OCI-M1 (cell line): ENCODE data around the gene DNTT.

Experiments used
- DNase-seq: peaks from one replicate; lab custom pipeline; 2025; lab: John Stamatoyannopoulos, UW

The DNTT gene

DNA sequence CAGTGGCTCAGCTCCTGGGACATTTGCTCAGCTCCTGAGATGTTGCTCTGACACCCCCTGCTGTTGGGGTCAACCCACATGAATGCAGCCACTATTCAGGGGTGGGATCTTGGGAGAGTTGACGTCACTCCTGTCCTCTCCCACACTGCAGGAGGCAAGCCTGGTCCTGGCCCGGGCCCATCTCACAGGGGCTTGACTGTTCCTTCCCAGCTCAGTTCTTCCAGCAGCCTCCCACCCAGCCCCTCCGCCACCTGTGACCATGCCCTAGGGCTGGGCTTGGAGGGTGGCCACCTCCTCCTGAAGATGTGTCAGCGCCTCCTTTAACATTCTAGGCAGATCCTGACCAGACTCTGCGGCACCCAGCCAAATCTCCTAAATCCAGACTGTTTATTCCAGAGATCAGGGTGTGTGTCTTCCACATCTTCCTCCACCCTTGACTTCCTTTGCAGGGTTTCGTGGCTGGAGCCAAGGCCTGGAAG lies 73.6 kb downstream of the DNTT start:
- DNase-seq = no peak

DNA sequence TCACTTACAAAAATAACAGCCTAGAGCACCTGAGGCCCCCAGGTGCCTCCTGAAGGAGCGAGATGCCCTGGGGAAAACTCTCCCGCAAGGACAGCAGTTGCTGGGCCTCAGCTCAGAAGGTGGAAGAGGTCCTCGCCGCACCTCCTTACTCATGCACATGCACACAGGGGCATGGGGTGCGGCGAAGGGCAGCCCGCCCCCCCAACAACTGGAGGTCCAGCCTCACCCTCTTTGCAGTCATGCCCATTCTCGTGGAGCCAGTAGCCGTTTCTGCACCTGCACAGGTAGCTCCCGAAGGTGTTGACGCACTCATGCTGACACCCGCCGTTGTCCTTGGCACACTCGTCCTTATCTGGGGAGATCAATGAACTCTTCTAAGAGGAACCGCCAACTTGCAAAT lies 74.5 kb downstream of the DNTT start:
- DNase-seq = no peak

DNA sequence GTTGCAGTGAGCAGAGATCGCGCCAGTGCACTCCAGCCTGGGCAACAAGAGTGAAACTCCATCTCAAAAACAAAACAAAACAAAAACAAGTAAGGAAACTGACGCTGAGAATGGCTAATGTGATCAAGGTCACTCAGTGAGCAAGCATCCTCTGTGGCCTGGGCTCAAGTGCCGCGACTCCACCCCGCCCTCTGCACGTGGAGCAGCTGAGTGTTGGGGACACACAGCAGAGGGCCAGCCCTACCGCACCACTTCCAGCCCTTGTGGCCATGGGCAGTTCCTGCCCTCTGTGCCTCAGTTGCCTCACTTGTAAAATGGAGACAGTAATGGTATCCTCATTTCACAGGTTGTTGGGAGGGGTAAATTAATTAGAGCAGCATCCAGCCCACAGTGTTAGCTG lies 75.5 kb downstream of the DNTT start:
- DNase-seq = no peak

DNA sequence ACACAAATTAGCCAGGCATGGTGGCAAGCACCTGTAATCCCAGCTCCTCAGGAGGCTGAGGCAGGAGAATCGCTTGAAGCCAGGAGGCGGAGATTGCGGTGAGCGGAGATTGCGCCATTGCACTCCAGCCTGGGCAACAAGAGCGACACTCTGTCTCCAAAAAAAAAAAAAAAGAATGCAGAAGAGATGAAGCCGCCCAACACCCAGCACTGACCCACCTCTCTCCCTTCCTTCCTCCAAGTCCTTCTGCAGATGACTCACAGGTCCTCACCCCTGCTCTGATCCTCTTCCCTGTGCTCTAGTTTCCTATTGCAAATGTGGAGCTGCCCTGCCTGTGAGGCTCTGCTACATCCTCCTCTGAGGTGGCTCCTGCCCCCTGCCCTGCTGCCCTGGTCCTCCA lies 76.6 kb downstream of the DNTT start:
- no peak for DNase-seq

DNA sequence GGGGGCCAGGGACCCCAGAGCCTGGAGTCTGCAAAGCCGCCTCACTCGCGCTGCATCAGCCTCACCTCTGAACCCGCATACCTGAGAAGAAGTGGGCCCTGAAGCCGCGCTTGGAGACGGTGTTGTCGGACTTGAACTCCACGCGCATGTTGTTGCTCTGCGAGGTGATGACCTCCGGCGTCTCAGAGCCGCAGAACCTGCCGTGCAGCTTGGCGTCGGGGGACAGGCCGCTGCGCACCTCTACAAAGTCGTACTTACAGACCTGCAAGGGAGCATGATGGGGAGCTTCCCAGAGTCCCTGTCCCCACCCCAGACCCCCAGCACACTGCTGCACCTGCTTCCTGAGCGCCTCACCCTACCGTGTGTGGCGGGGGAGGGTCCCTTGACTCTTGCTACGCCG lies 80.3 kb downstream of the DNTT start:
- DNase-seq = no peak

DNA sequence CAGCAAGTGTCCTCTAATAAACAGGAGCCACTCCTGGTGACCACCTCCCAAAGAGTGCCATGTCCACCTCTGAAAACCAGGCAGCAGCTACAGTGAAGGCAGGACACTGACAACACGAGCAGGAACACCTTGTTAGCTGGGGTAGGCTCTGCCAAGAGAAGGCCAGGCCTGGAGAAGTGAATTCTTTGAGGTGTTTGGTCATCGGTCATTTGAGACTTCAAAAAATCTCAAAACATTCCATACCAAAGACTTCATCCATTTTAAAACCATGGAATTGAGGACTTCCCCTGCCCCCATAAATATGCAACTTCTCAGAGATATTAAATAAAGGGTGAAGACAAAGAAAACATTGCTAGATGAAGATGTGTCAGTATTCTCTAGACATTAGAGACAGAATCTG lies 82.9 kb downstream of the DNTT start:
- DNase-seq = no peak

DNA sequence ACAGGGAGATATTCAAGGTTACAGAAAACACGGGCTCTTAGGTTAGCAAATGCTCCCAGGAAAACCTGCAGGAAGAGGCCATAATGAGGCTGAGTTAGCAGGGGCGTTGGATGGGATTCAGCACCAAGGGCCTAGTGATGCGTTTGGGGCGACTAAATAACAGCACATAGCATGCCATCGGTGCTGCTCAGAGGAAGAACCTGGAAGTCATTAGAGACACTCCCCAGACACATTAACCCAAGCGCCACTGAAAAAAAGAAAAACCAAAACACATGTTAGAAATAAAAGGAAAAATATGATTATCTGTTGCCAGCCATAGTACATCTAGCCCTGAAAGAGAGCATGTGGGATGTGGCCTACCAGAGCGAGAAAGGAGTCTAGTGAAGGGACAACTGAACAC lies 83.4 kb downstream of the DNTT start:
- DNase-seq = no peak
